Measurements from ENCODE around the gene C3orf38. TPM values are rescaled to one million over a fixed set of nuclear protein-coding genes. Genes with fewer than 3 reads are reported as not detected.

C3orf38 gene
- total RNA-seq, 1 experiment from 2014 or later = 18.6 TPM

- Histone ChIP-seq H3K27ac (ENCODE audit: low read depth, low read length) (no peak overlapping the region), H3K4me3 (replicated peaks in 1 of 2; ENCODE audit: low read depth in 1 of 2, low read length in 2 of 2) (no peak overlapping the region), H4K20me1 (ENCODE audit: insufficient read depth) (no peaks in the 10 kb centered on the region), H3K9ac (ENCODE audit: low read length) (no peak overlapping the region), H3K9me2 (ENCODE audit: insufficient read depth) (no peaks in the 10 kb centered on the region), H3K79me2 (ENCODE audit: insufficient read depth, low read length) (peaks cover 83% of the 10 kb centered on the region), H3K27me3 (ENCODE audit: insufficient read depth, low read length) (no peaks in the 10 kb centered on the region), H3K4me1 (ENCODE audit: control insufficient read depth in 1 of 2, insufficient read depth in 2 of 2, low read length in 2 of 2) (peaks cover 2 to 21% of the 10 kb centered on the region in 2 experiments; a peak in 3 of 4 replicates), H3K36me3 (ENCODE audit: control insufficient read depth in 1 of 2, insufficient read depth in 2 of 2, low read length in 2 of 2) (no peaks in the 10 kb centered on the region), H3K4me2 (ENCODE audit: low read length) (no peak overlapping the region), H3K9me3 (ENCODE audit: control insufficient read depth in 1 of 2, insufficient read depth in 1 of 2, low read depth in 1 of 2, low read length in 2 of 2) (no peaks in the 10 kb centered on the region), H2AFZ (ENCODE audit: low read depth, low read length, poor library complexity, severe bottlenecking) (no peak overlapping the region)
- ChIA-PET CTCF (no interaction called here), RAD21 (ENCODE audit: low non-redundant PET in 1 of 2, low total read pairs in 2 of 2, uncharacterized antibody in 2 of 2, unreplicated experiment in 2 of 2) (no interaction called here), POLR2A (no interaction called here)
- no TSS peak for BruUV-seq (replicated peaks)
- intact Hi-C loops (cut with micrococcal nuclease) = no loop called here
- ATAC-seq (no peak), DNase-seq (ENCODE audit: low read depth, low spot score) (no peak)
- TF ChIP-seq SRF (IDR thresholded peaks at IDR 0.05; ENCODE audit: low read depth) (no peak), POLR2A (IDR thresholded peaks at IDR 0.05; ENCODE audit: borderline replicate concordance, extremely low read depth, insufficient read depth, insufficient read length) (no peak), CBX3 (IDR thresholded peaks at IDR 0.05; ENCODE audit: low read depth) (no peak), SIN3A (IDR thresholded peaks at IDR 0.05; ENCODE audit: low read depth) (no peak), JUND (IDR thresholded peaks at IDR 0.05) (no peak), SP1 (IDR thresholded peaks at IDR 0.05; ENCODE audit: low read depth) (no peak), ZNF274 (IDR thresholded peaks at IDR 0.05; ENCODE audit: low read depth, low read length) (no peak), ELF1 (IDR thresholded peaks at IDR 0.05; ENCODE audit: borderline replicate concordance, low read depth) (no peak), POLR2AphosphoS5 (IDR thresholded peaks at IDR 0.05; ENCODE audit: low read depth, low read length) (no peak), ATF3 (IDR thresholded peaks at IDR 0.05) (no peak), CTCF (IDR thresholded peaks at IDR 0.05 in 2 of 3, conservative IDR thresholded peaks at IDR 0.05 in 1 of 3; ENCODE audit: borderline replicate concordance in 1 of 3, insufficient read depth in 1 of 3, low read depth in 2 of 3, low read length in 2 of 3) (no peak), EZH2 (IDR thresholded peaks at IDR 0.05) (no peak), ZFX (IDR thresholded peaks at IDR 0.05) (no peak), MAX (IDR thresholded peaks at IDR 0.05) (no peak), CEBPB (IDR thresholded peaks at IDR 0.05; ENCODE audit: low read depth) (no peak), YY1 (IDR thresholded peaks at IDR 0.05; ENCODE audit: extremely low read depth, insufficient replicate concordance, low read depth, low read length) (no peak), REST (IDR thresholded peaks at IDR 0.05; ENCODE audit: low read depth) (no peak)
Measured at GRCh38 chr3:88147261-88147660, 2.5 kb upstream of the C3orf38 start.
